DMS53 (cell line): ENCODE measurements around the gene GJB4.
A peak's percentile ranks its signal among the peaks of the same experiment; 100 is the strongest.
"Not testable (repeated sequence)": the region's sequence is repeated elsewhere in the genome, so short reads cannot be mapped to it uniquely, and the experiment has no call there.

ENCODE experiments used
- DNase-seq: peaks from one replicate; lab custom pipeline; 2025; lab: John Stamatoyannopoulos, UW

Gene GJB4

GRCh38 chr1:34746785-34747637 lies 12.5 kb upstream of the GJB4 start:
- no peak for DNase-seq

- no peak for DNase-seq
These were observed 11.9 kb upstream of the GJB4 start for GRCh38 chr1:34747638-34747941.

- DNase-seq, result no peak
These were observed 9.5 kb upstream of the GJB4 start for GRCh38 chr1:34749992-34750391.

- DNase-seq, result peak; percentile 38
These were observed 8.9 kb upstream of the GJB4 start for GRCh38 chr1:34750610-34751009.

- DNase-seq, result peak; percentile 31
These were observed 6.4 kb upstream of the GJB4 start for GRCh38 chr1:34753163-34753562.

- no peak for DNase-seq
These were observed 4.4 kb upstream of the GJB4 start, which contains the start of gene GJB5 for GRCh38 chr1:34754964-34755637. TSS of gene GJB5 (plus strand) at chr1:34755047. CDS start at chr1:34757331, 2,284 bp downstream.

GRCh38 chr1:34755961-34756360 lies 3.6 kb upstream of the GJB4 start:
- DNase-seq, result no peak

- DNase-seq, result no peak
These were observed 2.2 kb upstream of the GJB4 start for GRCh38 chr1:34757386-34757785.

GRCh38 chr1:34758751-34759150 lies 789 bp upstream of the GJB4 start:
- no peak for DNase-seq

- DNase-seq, result no peak
These were observed 1.7 kb downstream of the GJB4 start for GRCh38 chr1:34761176-34761761.

GRCh38 chr1:34761776-34762307 lies 2.3 kb downstream of the GJB4 start:
- no peak for DNase-seq

GRCh38 chr1:34762474-34763141 lies 3.1 kb downstream of the GJB4 start:
- DNase-seq, result no peak

GRCh38 chr1:34763142-34763781 lies 3.7 kb downstream of the GJB4 start:
- peak; percentile 58 for DNase-seq

GRCh38 chr1:34768856-34769255 lies 9.3 kb downstream of the GJB4 start:
- DNase-seq, result no peak

GRCh38 chr1:34770891-34771504 lies 11.5 kb downstream of the GJB4 start:
- DNase-seq, result no peak

- no peak for DNase-seq
These were observed 12.2 kb downstream of the GJB4 start for GRCh38 chr1:34771573-34772371.

GRCh38 chr1:34773114-34773513 lies 13.6 kb downstream of the GJB4 start:
- not testable (repeated sequence) for DNase-seq

- DNase-seq, result no peak
These were observed 15.4 kb downstream of the GJB4 start for GRCh38 chr1:34774957-34775356.

GRCh38 chr1:34776911-34777310 lies 17.4 kb downstream of the GJB4 start:
- no peak for DNase-seq

- no peak for DNase-seq
These were observed 18.2 kb downstream of the GJB4 start for GRCh38 chr1:34777519-34778321.
